Left lung (tissue), 10 donors: ENCODE measurements around the gene WARS2. TPM values are rescaled to one million over a fixed set of nuclear protein-coding genes. Genes with fewer than 3 reads are reported as not detected.

Experiments
- ATAC-seq: fragments of 200-7000 bp; cut with Tn5 transposase; one replicate; pipeline ENCODE4 v1.9.1; 2020; ENCODE audit warnings: moderate library complexity
- DNase-seq, 4 donors: peaks; one replicate each; pipeline ENCODE4 v3.0.0-alpha.2; 2013 to 2020
- H3K27ac ChIP-seq, 2 donors: fragments of 200-600 bp; sonication (generic) in 1 of 2; one replicate each; pipeline versions ENCODE4 v1.5.0 to v1.8.0; 2020 to 2021
- H3K27me3 ChIP-seq, 2 donors: fragments of 200-600 bp; sonication (generic) in 1 of 2; one replicate each; pipeline versions ENCODE4 v1.5.0 to v1.8.0; 2020 to 2021
- H3K36me3 ChIP-seq, 2 donors: fragments of 200-600 bp; sonication (generic) in 1 of 2; one replicate each; pipeline versions ENCODE4 v1.5.0 to v1.8.0; 2020 to 2021
- H3K4me1 ChIP-seq, 2 donors: fragments of 200-600 bp; one replicate each; pipeline ENCODE4 v1.8.0; 2021
- H3K4me3 ChIP-seq, 2 donors: fragments of 200-600 bp; sonication (generic) in 1 of 2; one replicate each; pipeline versions ENCODE4 v1.5.0 to v1.8.0; 2020 to 2021; ENCODE audit warnings: mild to moderate bottlenecking in 1 of 2
- H3K9me3 ChIP-seq, 2 donors: fragments of 200-600 bp; sonication (generic) in 1 of 2; one replicate each; pipeline versions ENCODE4 v1.5.0 to v1.8.0; 2020 to 2021
- intact Hi-C, 2 donors: fragments of 100-400 bp; cut with DNase I; formaldehyde crosslinking; loops; one replicate each; pipeline versions ENCODE4 v1.11.2 to v1.14.2; 2022
- polyA plus RNA-seq, 6 donors: library from polyadenylated mRNA; unstranded; fragments of 120-200 nt; gene quantifications; one replicate each; pipeline ENCODE4 v1.2.1, GENCODE V29; 2013; ENCODE audit not compliant: insufficient read length in 6 of 6
- total RNA-seq, 2 donors: library from RNA; stranded (reverse); fragmentation: NEBNext Ultra II Directional; extraction: Animal tissue kit (Norgen Biotek cat#: 25700); gene quantifications; one replicate each; pipeline ENCODE4 v1.2.1, GENCODE V29; 2021
- TF ChIP-seq, protein P1 (sequence below), 2 donors: fragments of 200-600 bp; sonication (generic) in 1 of 2; IDR thresholded peaks; one replicate each; pipeline versions ENCODE4 v1.5.0 to v1.8.0; 2021; ENCODE audit warnings: antibody characterized with exemption in 2 of 2
- donor health status: DM: no; HTN: yes; CAD: no.
- donor health status: DM: no; HTN: no; CAD: no.

WARS2 gene
- total and polyA plus RNA-seq, 8 donors: 12.7 to 26.0 (median 19.6) TPM

- H3K27me3 ChIP-seq: peaks cover 93 to 100% of the 10 kb centered on the region in 2 donors
- no peak overlapping the region for H3K27ac ChIP-seq
- H3K4me1 ChIP-seq: peaks cover 12 to 21% of the 10 kb centered on the region in 2 donors
- H3K9me3 ChIP-seq: no peaks in the 10 kb centered on the region
- no peak overlapping the region for H3K4me3 ChIP-seq
- TF ChIP-seq, protein P1, sequence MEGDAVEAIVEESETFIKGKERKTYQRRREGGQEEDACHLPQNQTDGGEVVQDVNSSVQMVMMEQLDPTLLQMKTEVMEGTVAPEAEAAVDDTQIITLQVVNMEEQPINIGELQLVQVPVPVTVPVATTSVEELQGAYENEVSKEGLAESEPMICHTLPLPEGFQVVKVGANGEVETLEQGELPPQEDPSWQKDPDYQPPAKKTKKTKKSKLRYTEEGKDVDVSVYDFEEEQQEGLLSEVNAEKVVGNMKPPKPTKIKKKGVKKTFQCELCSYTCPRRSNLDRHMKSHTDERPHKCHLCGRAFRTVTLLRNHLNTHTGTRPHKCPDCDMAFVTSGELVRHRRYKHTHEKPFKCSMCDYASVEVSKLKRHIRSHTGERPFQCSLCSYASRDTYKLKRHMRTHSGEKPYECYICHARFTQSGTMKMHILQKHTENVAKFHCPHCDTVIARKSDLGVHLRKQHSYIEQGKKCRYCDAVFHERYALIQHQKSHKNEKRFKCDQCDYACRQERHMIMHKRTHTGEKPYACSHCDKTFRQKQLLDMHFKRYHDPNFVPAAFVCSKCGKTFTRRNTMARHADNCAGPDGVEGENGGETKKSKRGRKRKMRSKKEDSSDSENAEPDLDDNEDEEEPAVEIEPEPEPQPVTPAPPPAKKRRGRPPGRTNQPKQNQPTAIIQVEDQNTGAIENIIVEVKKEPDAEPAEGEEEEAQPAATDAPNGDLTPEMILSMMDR (IDR thresholded peaks at IDR 0.05): no peak
- H3K36me3 ChIP-seq: no peaks in the 10 kb centered on the region
- ATAC-seq: no peak
- intact Hi-C loops: no loop called here
- no peak for DNase-seq
Observed at GRCh38 chr1:118999348-119000071, 140.9 kb downstream of the WARS2 start.

DNA sequence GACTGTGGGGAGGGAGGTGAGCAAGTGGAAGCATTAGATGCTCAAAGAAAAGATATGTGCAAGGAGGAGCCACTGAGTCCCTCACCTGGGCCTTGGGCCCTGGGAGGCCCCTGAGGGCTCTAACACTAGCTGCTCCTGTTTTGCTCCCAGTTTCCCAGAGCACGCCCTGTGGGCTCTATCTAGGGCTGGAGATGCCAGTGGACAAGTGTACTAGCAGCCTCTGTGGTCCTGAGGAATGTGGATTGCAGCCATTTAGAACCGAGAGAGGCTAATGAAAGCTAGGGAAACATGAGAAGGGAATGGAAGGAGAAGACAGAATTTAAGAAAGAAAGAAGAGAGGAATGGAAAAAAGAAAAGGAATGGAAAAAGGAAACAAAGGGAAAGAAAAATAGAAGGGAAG lies 142.3 kb downstream of the WARS2 start:
- no peak overlapping the region for H3K27ac ChIP-seq
- DNase-seq (no peak), ATAC-seq (no peak)
- TF ChIP-seq, protein P1 (IDR thresholded peaks at IDR 0.05): no peak
- H3K9me3 ChIP-seq: no peaks in the 10 kb centered on the region
- H3K27me3 ChIP-seq: peaks cover 93 to 100% of the 10 kb centered on the region in 2 donors
- peaks cover 12 to 21% of the 10 kb centered on the region in 2 donors for H3K4me1 ChIP-seq
- no peak overlapping the region for H3K4me3 ChIP-seq
- intact Hi-C loops: no loop called here
- no peaks in the 10 kb centered on the region for H3K36me3 ChIP-seq

DNA sequence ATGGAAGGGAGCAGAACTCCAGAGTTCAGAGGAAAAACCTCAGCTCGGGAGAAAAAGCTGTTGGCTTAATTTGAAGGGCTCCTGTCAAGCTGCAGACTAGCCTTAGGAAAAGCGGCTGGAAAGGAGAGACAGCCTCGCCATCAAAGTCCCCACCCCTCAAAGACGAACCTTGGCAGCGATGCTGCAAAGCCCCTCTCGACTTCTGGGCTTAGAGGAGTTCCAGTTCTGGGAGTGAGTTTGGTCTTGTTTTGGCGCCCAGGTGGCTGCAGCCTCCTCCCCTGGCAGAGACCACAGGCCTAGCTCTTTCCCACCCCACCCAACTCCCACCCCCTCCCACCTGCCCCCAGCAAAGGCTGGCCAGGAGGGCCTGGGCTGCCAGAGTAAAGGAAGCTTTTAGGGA lies 143.2 kb downstream of the WARS2 start:
- H3K36me3 ChIP-seq: no peaks in the 10 kb centered on the region
- H3K9me3 ChIP-seq: no peaks in the 10 kb centered on the region
- H3K27ac ChIP-seq: no peak overlapping the region
- H3K4me1 ChIP-seq: peaks cover 12 to 18% of the 10 kb centered on the region in 2 donors
- TF ChIP-seq, protein P1 (IDR thresholded peaks at IDR 0.05): no peak
- intact Hi-C loops: no loop called here
- H3K27me3 ChIP-seq: peaks cover 93 to 100% of the 10 kb centered on the region in 2 donors
- ATAC-seq (no peak), DNase-seq (no peak)
- H3K4me3 ChIP-seq: no peak overlapping the region

- Histone ChIP-seq H3K4me1 (peaks cover under 1 to 3% of the 10 kb centered on the region in 2 donors), H3K27me3 (peaks cover 99 to 100% of the 10 kb centered on the region in 2 donors), H3K9me3 (no peaks in the 10 kb centered on the region), H3K36me3 (no peaks in the 10 kb centered on the region), H3K4me3 (no peak overlapping the region), H3K27ac (no peak overlapping the region)
- ATAC-seq (no peak), DNase-seq (no peak)
- TF ChIP-seq, protein P1 (IDR thresholded peaks at IDR 0.05): no peak
- intact Hi-C loops: no loop called here
Observed at GRCh38 chr1:118995312-118996016, 145.0 kb downstream of the WARS2 start.

DNA sequence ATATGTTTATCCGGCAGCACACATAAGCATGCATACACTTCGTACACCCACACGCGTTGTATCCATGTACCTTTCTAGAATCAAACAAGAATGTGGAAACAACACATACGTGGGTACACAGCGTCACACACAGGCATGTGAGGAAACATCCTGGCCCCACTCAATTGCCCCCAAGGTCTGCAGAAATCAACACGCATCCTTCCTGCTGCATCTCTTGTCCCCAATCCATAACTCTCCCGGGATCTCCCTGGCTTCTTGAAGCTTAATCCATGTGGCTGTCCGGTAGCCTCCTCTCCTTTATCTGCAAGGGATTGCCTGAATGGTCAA lies 146.8 kb downstream of the WARS2 start:
- DNase-seq (no peak), ATAC-seq (no peak)
- TF ChIP-seq, protein P1 (IDR thresholded peaks at IDR 0.05): no peak
- no peaks in the 10 kb centered on the region for H3K9me3 ChIP-seq
- no peak overlapping the region for H3K4me3 ChIP-seq
- peaks cover 100% of the 10 kb centered on the region in 2 donors for H3K27me3 ChIP-seq
- no peaks in the 10 kb centered on the region for H3K4me1 ChIP-seq
- intact Hi-C loops: no loop called here
- no peak overlapping the region for H3K27ac ChIP-seq
- H3K36me3 ChIP-seq: no peaks in the 10 kb centered on the region
